ENCODE data around the gene UBR2.

DNA sequence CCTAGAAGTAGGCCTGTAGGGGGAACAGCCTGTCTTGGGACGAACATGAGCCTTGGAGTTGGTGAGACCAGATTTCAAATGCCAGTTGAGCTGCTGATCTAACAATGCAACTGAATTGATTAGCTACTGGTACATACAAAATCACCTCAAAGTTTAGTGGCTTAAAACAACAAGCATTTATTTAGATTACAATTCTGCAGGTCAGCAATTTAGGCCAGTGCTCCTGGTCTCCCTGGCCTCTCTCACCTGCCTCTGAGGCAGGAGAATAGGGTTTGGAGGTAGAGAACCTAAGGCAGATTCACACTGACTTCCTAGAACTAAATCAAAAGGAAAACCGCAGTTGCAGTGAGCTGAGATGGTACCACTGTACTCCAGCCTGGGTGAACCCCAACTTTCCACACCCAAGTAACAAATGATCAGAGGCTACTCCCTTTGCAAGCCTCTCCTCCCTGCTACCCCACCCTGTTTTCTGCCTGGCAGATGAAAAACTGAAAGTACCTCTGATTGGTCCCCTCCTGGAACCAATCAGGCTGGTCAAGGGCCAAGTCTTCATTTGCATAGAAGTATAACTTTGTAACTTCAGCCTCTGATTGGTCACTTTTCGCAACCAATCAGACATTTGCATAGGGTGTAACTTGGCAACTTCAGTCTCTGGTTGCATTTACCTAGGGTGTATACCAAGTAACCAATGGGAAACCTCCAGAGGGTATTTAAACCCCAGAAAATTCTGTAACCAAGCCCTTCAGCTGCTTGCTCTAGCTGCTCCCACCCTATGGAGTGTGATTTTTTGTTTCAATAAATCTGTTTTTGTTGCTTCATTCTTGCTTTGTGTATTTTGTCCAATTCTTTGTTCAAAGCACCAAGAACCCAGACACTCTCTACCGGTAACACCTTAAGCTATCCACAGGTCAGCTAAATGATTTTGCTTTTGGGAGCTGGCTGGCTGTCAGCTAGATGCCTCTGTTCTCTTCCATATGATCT lies 8.1 kb upstream of the UBR2 start:
- TF ChIP-seq, protein P1, sequence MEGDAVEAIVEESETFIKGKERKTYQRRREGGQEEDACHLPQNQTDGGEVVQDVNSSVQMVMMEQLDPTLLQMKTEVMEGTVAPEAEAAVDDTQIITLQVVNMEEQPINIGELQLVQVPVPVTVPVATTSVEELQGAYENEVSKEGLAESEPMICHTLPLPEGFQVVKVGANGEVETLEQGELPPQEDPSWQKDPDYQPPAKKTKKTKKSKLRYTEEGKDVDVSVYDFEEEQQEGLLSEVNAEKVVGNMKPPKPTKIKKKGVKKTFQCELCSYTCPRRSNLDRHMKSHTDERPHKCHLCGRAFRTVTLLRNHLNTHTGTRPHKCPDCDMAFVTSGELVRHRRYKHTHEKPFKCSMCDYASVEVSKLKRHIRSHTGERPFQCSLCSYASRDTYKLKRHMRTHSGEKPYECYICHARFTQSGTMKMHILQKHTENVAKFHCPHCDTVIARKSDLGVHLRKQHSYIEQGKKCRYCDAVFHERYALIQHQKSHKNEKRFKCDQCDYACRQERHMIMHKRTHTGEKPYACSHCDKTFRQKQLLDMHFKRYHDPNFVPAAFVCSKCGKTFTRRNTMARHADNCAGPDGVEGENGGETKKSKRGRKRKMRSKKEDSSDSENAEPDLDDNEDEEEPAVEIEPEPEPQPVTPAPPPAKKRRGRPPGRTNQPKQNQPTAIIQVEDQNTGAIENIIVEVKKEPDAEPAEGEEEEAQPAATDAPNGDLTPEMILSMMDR (IDR thresholded peaks at IDR 0.05) = no peak
- no peak for TF ChIP-seq POLR2A (IDR thresholded peaks at IDR 0.05)

Measured in right lobe of liver (tissue), 4 donors.